Activated T-cell treated with anti-CD3 and anti-CD28 coated beads for 1 hour (primary cell): ENCODE results near the gene NCF2.

ENCODE experiments used
- DNase-seq: peaks from one replicate; pipeline ENCODE4 v3.0.0-alpha.2; 2020; ENCODE audit warnings: low read depth

The NCF2 gene

DNA sequence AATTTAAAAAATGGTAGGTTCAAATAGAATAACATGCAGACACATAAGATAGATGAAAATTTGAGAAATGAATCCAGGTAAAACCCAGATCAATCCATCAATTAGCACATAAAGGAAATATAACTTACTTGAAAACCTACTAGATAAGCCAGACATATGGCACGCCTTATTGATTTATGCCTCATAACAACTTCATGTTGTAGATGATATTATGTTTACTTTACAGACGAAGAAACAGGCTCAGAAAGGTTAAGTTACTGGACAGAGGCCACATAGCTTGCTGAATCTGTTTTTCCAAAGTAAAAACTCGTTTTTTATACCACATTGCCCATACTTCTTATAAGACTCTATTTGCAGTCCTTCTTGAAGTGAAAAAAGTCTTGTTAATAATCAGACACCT lies 22.1 kb upstream of the NCF2 start:
- no peak for DNase-seq

DNA sequence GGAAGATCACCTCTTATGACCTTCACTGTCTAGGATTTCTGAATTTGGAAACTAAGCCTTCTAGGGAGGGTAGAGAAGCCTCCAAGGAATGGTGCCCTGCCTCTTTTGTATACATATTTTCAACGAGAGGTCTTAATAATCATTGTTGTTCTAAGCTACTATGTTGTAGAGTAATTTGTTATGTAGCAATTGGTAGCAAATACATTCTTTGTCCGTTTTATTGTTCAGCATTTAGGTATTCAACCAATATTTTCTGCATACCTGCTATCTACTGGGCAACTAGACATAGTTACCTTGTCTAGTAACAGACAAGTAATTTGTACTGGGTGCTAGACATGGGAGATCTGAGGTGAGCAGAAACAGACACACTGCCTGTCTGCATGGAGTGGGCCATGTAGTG lies 20.8 kb upstream of the NCF2 start:
- DNase-seq: no peak

DNA sequence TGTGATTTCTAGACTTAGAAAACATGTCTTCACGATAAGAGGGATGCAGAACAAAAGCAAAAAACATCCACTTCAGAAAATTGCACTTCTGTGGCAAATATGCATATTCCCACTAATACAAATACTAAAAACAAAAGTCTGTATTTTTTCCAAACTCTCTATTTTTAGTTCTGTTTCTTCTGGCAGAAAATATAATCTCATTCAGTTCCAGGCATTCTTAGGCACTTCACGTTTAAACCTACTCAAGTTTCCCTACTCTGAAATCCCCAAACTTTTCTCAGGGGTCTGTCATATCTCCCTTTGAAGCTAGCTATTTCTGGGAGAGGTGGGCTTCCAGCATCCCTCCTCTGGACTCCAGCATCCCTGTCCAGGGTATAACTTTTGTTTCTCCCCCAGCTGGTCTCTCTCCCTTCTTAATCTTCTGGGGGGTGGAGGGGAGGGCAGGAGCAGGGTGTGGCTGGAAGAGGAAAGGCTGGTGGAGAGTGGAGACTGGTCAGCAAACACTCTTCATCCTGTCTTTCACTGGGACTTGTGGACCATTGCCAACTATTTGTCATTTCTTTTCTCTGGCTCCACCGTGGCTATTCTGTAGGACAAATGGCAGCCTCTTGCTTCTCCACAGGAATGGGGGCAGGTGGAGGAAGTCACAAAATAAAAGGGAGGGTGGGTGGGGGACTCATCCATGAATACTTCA lies 19.6 kb upstream of the NCF2 start:
- no peak for DNase-seq

DNA sequence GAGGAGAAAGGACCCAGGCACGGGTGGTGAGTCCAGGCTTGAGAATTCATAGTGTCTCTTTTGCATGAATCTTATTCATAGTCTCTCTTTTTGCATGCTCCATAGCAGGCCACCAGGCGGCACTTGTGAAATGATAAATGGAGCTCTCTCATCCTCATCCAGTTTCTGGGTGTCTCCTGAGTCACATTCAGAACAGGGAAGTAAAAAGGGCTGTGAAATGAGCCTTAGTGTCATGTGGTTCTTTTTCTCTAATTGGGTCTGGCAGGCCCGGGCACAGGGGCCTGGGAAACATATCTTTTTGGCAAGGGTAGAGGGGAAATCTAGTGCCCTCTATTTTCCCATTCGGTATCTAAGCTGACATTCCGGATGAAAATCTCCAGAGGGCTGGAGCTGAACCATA lies 19.1 kb upstream of the NCF2 start:
- no peak for DNase-seq

DNA sequence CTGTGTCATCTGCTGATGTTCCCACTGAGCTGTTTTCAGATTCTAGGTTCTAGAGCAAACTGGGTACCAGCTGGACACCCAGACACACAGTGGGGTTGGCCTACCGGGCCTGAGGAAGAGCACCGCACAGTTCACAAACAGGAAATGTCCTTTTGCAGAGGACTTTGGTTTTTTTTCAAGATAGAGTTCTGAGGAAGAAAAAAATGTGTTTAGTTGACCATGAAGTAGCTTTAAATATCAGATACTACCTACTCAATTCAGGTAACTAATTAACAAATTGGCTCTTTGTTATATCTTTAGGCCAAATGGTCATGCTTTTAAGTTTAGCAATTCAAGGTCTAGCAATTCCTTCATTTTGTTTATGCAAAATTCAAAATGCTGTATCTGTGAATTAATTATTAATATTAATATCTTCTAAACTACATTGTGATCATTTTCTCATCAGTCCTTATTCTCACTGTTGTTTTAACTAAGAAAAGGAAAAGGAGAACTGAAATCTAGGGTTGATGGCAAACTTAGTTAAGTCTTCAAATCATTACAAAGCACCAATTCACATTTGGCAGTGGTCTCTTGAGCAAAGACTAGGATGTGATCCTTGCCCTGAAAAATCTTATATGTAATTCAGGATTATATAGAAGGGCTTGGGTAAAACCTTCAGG lies 17.2 kb upstream of the NCF2 start:
- DNase-seq: no peak

DNA sequence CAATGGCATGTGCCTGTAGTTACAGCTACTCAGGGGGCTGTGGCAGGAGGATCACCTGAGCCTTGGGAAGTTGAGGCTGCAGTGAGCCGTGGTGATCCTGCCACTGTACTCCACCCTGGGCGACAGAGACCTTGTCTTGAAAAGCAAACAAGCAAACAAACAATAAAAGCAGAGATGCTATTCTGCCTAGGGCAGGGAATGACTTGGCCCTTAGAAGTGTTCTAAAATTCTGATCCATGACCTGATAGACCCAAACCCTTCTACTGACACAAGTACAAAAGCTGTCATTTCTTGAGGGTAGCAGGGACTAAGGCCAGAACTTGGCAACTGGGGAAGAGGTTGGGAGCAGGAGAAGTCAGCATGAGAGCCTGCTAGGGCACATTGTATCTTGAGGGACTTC lies 15.6 kb upstream of the NCF2 start:
- no peak for DNase-seq

DNA sequence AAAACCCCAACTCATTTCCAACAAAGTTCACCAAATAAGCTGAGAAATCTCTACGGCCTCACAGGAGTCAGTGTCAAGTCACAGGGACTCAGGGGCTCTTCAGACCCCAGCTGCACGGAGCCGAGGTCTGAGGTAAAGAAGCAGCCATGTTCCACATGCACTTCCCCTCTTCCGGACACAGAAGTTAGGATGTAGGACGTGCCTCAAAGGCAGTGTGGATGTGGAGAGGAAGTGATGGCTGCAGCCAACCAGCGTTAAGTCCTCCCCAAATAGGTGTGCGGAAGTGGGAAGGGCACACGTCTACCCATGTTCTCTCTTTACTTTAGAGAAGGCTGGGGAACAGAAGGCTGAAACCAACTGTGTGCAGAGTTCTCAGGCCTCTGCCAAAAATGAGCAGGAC lies 14.6 kb upstream of the NCF2 start:
- no peak for DNase-seq

DNA sequence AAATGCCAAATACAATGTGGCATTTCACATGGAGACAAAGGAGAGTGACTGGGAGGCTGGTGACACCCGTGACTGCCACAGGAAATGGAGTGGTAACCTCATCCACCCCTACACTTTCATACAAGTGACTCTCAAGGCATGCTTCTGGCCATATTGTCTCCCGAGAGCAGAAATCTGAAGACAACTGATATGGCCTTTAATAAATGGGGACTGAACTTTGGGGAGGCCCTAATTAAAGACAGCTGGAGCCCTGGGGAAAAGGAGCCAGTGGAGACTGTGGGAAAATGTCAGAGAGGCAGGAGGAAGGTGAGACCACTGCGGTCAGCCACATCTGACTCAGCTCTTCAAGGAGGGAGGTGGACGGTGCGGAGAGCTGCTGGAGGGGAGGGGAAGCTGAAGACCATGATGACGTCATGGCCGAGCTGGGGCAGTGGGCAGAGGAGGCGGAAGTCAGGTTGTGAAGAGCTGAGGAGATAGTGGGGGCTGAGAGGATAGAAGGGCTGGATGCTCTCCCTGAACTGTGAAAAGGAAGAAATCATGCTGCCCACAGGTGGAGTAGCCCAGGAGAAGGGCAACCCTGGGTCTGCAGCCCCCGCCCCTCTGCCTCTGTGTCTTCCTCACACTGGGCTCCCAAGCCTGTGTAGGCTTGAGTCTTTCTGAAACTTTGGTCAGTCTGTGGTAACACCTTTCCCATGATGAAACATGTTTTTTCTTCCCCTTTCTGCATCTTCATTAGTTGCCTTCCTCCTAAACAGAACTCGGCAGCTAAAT lies 14.0 kb upstream of the NCF2 start:
- no peak for DNase-seq

DNA sequence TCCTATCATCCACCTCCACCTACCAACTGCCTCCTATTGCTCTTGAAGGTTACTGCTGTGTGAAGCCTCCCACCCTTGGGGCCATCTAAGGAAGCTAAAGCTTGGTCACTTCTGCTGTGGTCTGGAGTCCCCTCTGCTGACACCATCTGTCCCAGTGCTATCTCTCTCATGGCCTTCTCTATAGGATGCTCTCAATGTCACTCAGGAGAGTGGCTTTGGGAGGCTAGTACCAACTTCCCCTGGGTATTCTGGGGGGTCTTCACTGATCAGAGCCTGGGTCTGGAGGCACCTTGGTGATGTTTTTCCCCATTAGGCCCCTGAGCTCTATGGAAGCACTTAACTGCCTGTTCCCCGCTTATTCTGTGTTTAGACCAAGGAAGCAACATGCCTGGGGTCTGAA lies 12.3 kb upstream of the NCF2 start:
- no peak for DNase-seq

DNA sequence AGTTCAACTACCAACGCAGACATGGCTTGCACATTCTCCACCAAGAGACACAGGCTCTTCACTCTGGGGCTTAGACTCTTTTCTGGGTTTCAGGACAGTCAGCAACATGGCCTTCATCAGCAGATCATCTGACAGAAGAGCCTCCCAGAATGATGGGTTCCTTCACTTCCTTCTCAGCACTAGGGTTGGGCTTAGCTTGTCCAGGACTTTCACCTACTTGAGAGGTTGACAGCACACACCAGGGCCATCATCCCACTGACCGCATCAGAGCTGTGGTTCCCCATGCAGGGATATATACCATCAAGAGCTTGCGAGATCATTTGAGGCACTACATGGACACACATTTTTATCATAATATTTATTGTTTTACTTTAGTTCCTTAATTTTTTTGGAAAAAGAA lies 10.4 kb upstream of the NCF2 start:
- DNase-seq: no peak

DNA sequence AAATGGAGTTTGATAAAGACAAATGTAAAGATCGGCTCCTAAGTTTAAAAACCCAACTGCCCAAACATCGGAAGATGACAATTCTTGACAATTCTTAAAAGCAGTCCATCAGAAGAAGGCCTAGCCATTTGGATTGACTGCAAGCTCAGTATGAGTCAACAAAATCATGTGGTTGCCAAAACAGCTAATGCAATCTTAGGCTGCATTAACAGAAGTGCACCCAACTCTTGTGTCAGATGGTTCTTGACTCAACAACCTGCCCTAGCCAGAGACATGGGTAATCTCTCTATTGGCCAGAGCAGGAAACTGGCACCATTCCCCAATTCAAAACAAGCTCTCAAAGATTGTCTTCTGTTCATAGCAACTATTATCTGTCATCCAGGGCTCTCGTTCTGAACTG lies 9.9 kb upstream of the NCF2 start:
- no peak for DNase-seq

DNA sequence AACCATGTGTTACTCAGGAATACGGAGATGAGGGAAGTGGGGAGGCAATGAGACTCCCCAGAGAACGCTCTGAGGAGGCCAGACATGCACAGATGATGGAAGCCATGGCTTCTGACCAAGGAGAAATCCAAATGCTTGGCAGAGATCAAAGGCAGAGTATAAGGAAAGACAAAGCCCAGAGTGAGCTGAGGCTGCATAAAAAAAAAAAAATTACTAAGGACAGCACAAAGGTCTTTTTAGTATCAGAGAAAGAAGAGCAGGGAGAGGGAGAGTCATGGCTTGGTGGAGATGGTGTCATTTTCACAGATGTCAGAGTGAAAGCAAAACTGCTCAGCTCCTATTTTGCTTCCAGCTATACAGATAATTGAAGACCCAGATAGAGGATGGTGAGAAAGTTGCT lies 8.1 kb upstream of the NCF2 start:
- no peak for DNase-seq

DNA sequence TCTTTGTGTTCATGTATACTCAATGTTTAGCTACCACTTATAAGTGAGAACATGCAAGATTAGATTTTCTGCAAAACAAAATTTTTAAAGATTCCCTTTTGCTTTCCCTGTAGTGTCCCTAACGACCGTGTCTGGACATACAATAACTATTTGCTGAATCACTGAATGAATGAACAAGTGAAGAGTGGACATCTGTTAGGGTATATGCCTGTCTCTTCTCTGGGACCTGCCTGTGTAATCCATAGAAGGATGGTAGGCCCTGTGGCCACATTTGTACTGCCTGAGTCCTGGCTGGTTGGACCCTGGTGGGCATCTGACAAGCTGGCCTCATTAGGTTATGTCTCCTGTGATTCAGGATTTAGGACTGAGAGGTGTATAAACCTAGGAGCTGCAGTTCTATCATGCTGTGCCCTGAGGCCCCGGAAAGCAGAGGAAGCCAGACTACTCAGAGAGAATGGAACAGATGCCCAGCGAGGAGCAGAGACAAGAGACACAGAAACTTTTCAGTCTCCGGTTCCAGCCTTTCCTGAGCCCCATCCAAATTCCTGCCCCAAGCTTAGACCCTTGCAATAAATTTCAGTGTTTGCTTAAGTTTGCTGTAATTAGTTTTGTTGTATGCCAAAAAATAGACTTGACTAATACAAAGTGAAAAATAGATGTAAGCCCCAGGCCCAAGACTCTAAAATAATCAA lies 7.5 kb upstream of the NCF2 start:
- no peak for DNase-seq

DNA sequence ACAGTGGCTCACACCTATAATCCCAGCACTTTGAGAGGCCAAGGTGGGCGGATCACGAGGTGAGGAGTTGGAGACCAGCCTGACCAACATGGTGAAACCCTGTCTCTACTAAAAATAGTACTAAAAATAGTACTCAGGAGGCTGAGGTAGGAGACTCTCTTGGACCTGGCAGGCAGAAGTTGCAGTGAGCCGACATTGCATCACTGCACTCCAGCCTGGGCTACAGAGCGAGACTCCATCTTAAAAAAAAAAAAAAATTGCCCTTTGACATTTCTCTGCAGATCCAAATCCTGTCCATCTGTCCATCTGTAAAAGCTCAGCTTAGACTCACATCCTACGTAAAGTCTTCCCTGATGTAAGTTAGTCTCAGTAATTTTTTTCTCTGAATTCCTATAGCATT lies 6.2 kb upstream of the NCF2 start:
- DNase-seq: no peak

DNA sequence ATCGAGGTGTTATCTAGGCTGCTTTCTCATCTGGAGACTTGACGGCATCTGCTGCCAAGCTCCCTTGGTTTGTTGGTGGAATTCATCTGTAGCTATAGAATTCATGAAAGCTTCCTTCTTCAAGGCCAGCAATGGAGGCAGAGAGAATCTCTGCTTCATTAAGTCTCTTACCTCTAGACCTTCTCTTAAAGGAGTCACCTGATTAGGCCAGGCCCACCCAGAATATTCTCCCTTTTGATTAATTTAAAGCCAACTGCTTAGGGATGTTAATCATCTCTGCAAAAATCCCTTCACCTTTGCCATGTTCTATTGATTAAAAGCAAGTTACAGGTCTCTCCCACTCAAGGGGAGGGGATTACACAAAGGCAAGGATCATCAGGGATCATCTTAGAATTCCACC lies 5.3 kb upstream of the NCF2 start:
- DNase-seq: no peak

DNA sequence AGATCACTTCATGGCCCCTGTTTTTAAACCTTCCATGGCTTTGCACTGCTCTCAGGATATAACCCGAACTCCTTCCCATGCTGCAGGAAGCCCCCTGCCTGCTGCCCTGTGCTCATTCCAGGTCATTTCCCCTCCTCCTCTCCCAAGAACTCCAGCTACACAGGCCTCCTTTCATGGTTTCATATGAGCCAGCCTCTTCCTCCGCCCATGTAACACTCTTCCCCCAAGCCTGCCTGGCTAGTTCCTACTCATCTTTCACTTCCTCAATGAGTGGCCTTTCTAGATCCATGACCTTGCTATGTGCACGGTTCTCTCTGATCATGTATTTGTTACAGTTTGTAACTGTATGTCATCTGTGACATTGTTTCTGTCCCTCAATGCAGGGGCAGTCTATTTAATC lies 3.1 kb upstream of the NCF2 start:
- DNase-seq: no peak

DNA sequence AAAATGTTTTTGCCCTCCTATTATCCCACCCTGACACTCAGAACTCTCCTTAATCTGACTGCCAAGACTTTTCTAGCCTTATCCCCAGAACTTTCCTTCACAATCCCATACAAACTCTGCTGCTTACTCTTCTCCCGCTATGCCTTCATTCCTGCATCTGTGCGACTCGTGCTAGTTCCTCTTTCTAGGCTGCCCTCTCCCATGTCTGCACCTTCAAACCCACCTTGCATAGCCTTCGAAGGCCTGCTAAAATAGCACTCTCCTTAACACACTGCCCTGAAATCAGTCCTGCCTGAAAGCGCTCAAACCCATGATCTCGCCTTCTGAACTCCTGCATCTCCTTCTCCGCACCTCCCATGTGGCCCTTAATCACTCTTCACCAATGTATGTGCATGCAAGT lies 2.5 kb upstream of the NCF2 start:
- no peak for DNase-seq

DNA sequence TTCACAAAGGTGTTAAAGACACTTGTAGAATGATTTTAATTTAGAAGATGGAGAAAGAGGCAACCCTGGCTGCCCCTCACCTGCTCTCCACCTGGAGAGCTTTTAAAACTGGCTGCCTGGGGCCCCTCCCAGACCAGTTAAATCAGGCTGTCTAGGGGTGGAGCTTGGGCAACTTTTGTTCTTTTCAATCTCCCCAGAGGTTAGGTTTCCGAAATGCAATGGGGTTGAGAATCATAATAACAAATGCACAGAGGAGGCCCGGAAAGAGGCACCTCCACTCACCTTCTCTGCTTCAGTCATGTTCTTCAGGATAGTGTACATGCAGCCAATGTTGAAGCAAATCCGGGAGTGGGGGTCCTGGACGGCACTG lies 400 bp downstream of the NCF2 start:
- no peak for DNase-seq

DNA sequence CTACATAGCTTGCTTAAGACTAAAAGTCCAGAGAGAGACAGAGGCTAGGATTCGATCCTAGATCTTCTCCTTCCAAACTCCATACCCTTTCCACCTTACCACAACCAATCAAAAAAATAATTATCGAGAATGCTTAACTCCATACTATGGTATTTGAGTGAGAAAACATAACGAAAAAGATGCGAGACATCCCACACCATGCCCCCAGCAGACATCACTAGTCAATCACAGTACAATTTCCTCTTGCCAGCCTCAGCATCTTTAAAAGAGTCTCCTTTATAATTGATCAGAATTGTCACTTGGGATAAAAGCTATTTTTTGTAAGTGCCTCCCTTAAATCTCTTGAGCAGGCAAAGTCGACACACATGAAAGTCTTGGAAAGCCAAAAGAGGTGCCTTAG lies 875 bp downstream of the NCF2 start:
- DNase-seq: no peak

DNA sequence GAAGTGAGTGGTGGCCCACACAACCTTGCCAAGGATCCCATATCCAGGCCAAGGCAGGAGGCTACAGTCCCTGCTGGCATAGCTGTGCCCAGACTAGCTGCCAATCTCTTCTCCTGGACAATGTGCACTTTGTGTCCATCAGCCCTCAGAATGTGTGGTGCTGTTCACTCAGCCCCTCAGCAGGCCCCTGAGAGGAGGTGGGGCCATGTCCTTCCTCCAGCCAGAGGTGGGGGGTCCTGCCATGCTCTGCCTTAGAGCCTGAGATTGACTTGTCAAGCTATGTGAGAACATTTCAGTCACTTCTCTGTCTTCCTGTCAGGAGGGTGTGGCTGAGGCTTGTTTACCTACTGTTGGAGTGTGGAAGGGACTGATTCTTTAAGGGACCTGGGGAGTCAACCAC lies 1.4 kb downstream of the NCF2 start:
- DNase-seq: no peak

DNA sequence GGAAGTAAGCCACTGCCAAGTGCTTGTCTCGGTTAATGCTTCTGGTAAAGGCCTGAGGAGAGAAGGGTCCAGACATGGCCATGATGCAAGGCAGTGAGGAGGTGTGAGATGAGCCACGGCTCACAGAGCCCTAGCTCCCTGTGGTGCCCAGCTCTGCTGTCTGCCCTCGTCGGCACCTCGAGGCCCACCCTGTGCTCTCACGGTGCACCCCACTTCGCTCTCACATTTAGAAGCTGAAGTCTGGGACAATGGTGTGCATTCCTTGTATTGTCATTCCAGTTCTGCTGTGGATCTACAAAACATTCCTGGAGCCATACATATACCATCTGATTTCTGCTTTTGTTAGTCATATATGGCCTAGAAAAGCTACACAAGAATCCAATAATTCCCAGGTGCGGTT lies 3.3 kb downstream of the NCF2 start:
- DNase-seq: no peak

DNA sequence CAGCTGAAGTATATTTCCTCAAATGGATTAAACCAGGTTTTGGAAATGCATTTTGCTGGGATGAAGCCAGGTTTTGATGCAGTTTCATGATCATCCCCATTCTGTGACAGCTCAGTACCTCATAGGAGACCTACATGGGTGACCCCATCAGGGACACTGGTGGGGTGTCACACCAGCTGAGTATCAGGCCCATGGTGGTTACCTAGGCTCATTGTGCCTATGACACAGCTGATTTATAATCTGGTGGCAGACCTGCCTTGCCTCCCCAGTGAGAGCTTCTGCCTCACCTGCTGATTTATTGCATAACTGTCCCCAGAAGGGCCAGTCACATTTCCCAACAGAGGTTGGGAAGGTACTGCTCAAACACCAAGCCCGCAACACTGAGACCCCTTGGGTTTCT lies 3.8 kb downstream of the NCF2 start:
- no peak for DNase-seq

DNA sequence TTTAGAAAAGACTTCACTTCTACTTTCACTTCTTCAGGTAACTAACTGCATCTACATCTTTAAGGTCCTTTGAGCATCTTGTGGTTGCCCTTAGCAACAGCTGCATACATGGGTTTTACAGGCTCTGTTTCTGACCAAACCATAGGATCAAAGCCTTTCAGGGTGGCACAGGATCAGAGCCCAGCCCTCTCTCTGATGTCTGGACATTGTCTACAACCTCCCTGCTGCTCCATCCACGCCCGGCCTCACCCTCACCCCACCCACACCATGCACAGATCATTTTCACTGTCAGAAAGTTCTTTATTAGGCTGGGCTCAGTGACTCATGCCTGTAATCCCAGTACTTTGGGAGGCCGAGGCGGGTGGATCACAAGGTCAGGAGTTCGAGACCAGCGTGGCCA lies 5.2 kb downstream of the NCF2 start:
- no peak for DNase-seq
